Measurements from ENCODE around the gene AUTS2. TPM values are rescaled to one million over a fixed set of nuclear protein-coding genes. Genes with fewer than 3 reads are reported as not detected.

AUTS2 gene
- total RNA-seq, 1 donor from 2014 or later, result 80.6 TPM

GRCh38 chr7:70379210-70379609, 780.9 kb downstream of the AUTS2 start:
- Mint-ChIP-seq H3K27ac (ENCODE audit: unreplicated experiment) (no peak overlapping the region), H3K4me1 (ENCODE audit: unreplicated experiment) (peaks cover 25% of the 10 kb centered on the region), H3K27me3 (ENCODE audit: unreplicated experiment) (no peaks in the 10 kb centered on the region), H3K4me3 (ENCODE audit: unreplicated experiment) (no peak overlapping the region), H3K36me3 (ENCODE audit: unreplicated experiment) (no peaks in the 10 kb centered on the region), H3K9me3 (ENCODE audit: unreplicated experiment) (no peaks in the 10 kb centered on the region)
- DNase-seq (ENCODE audit: extremely low spot score, unreplicated experiment), result no peak
- TF ChIP-seq, protein P1, sequence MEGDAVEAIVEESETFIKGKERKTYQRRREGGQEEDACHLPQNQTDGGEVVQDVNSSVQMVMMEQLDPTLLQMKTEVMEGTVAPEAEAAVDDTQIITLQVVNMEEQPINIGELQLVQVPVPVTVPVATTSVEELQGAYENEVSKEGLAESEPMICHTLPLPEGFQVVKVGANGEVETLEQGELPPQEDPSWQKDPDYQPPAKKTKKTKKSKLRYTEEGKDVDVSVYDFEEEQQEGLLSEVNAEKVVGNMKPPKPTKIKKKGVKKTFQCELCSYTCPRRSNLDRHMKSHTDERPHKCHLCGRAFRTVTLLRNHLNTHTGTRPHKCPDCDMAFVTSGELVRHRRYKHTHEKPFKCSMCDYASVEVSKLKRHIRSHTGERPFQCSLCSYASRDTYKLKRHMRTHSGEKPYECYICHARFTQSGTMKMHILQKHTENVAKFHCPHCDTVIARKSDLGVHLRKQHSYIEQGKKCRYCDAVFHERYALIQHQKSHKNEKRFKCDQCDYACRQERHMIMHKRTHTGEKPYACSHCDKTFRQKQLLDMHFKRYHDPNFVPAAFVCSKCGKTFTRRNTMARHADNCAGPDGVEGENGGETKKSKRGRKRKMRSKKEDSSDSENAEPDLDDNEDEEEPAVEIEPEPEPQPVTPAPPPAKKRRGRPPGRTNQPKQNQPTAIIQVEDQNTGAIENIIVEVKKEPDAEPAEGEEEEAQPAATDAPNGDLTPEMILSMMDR (IDR thresholded peaks at IDR 0.05), result no peak

- H3K27me3 Mint-ChIP-seq (ENCODE audit: unreplicated experiment), result no peaks in the 10 kb centered on the region
- no peaks in the 10 kb centered on the region for H3K36me3 Mint-ChIP-seq (ENCODE audit: unreplicated experiment)
- H3K9me3 Mint-ChIP-seq (ENCODE audit: unreplicated experiment), result no peaks in the 10 kb centered on the region
- no peak overlapping the region for H3K4me3 Mint-ChIP-seq (ENCODE audit: unreplicated experiment)
- DNase-seq (ENCODE audit: extremely low spot score, unreplicated experiment), result no peak
- no peak overlapping the region for H3K27ac Mint-ChIP-seq (ENCODE audit: unreplicated experiment)
- TF ChIP-seq, protein P1 (IDR thresholded peaks at IDR 0.05), result no peak
- peaks cover 17% of the 10 kb centered on the region for H3K4me1 Mint-ChIP-seq (ENCODE audit: unreplicated experiment)
Measured at GRCh38 chr7:70380421-70381015, 782.2 kb downstream of the AUTS2 start.

GRCh38 chr7:70383066-70383782, 784.9 kb downstream of the AUTS2 start:
- no peaks in the 10 kb centered on the region for H3K27me3 Mint-ChIP-seq (ENCODE audit: unreplicated experiment)

DNA sequence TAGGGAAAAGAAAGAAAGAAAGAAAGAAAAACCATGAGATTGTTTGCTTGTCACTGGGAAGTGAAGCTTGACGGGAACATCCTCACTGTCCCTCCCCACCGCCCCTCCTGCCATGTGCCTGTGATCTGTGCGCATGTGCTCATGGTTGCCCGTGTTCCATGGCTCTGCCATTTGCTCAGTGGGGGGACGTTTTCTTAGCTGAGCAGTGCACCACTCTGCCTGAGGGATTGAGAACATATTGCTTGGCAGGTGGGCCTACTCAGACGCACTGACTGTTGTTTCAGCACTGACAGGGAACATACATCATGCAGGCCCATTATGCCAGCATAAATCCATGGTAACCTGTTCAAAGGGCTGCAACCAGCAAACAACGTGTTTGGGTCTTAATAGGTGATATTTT, 785.7 kb downstream of the AUTS2 start:
- no peak overlapping the region for H3K27ac Mint-ChIP-seq (ENCODE audit: unreplicated experiment)
- peaks cover 1% of the 10 kb centered on the region for H3K36me3 Mint-ChIP-seq (ENCODE audit: unreplicated experiment)
- no peaks in the 10 kb centered on the region for H3K4me1 Mint-ChIP-seq (ENCODE audit: unreplicated experiment)
- H3K4me3 Mint-ChIP-seq (ENCODE audit: unreplicated experiment), result no peak overlapping the region
- H3K27me3 Mint-ChIP-seq (ENCODE audit: unreplicated experiment), result no peaks in the 10 kb centered on the region
- no peaks in the 10 kb centered on the region for H3K9me3 Mint-ChIP-seq (ENCODE audit: unreplicated experiment)
- DNase-seq (ENCODE audit: extremely low spot score, unreplicated experiment), result no peak
- TF ChIP-seq, protein P1 (IDR thresholded peaks at IDR 0.05), result no peak

More at GRCh38 chr7:70383066-70383782, 784.9 kb downstream of the AUTS2 start:
- H3K4me3 Mint-ChIP-seq (ENCODE audit: unreplicated experiment), result no peak overlapping the region
- H3K27ac Mint-ChIP-seq (ENCODE audit: unreplicated experiment), result no peak overlapping the region
- TF ChIP-seq, protein P1 (IDR thresholded peaks at IDR 0.05), result no peak
- no peaks in the 10 kb centered on the region for H3K36me3 Mint-ChIP-seq (ENCODE audit: unreplicated experiment)
- H3K4me1 Mint-ChIP-seq (ENCODE audit: unreplicated experiment), result no peaks in the 10 kb centered on the region
- H3K9me3 Mint-ChIP-seq (ENCODE audit: unreplicated experiment), result no peaks in the 10 kb centered on the region
- no peak for DNase-seq (ENCODE audit: extremely low spot score, unreplicated experiment)

GRCh38 chr7:70384891-70385290, 786.6 kb downstream of the AUTS2 start:
- Mint-ChIP-seq H3K27me3 (ENCODE audit: unreplicated experiment) (no peaks in the 10 kb centered on the region), H3K4me1 (ENCODE audit: unreplicated experiment) (no peaks in the 10 kb centered on the region), H3K9me3 (ENCODE audit: unreplicated experiment) (no peaks in the 10 kb centered on the region), H3K27ac (ENCODE audit: unreplicated experiment) (no peak overlapping the region), H3K36me3 (ENCODE audit: unreplicated experiment) (peaks cover 4% of the 10 kb centered on the region), H3K4me3 (ENCODE audit: unreplicated experiment) (no peak overlapping the region)
- no peak for DNase-seq (ENCODE audit: extremely low spot score, unreplicated experiment)
- TF ChIP-seq, protein P1 (IDR thresholded peaks at IDR 0.05), result no peak
